GM18526 (cell line): ENCODE results near the gene KCNMA1.

Experiments used
- POLR2A ChIP-seq: IDR thresholded peaks from 3 replicates; pipeline ENCODE4 v1.6.1; 2011; ENCODE audit not compliant: insufficient read length; ENCODE audit errors: extremely low read depth

The KCNMA1 gene

DNA sequence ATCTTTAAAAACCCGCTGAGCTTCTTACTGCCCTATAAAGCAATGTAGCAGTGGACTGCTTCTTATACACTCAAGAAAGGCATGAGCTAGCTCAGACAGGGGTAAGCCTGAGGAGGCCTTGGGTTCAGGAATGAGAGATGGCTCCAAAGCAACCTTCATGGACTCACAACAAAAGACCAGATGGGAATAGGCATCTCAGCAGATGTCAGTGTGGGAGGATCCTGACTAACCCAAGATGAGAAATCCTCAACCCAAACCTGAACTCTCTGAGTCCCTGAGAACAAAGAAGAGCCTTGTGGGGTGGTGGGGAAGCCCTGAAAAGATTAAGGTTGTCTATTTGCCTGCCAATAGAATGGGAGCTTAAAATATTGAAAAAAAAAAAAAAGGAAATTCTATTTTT is 807.4 kb downstream of the KCNMA1 start:
- TF ChIP-seq POLR2A, result no peak

DNA sequence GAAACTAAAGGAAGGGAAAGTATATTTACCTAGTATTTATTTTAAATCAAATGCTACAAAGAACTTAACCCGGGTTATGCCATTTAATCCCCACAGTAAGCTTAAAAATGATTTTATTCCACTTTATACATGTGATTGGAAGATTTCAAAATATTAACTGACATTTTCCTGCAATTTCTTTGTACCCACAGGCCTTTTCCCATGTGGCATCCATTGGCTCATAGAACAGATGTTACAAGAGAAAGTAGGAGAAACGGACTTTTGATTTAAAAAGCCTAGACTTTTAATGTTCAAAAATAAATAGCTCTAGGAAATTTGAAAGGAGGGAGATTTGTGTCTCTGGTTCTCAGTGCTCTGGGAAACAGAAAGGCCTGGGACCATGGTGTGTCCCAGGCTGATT is 807.9 kb downstream of the KCNMA1 start:
- no peak for TF ChIP-seq POLR2A
